EL (cell line): Measurements from ENCODE around the gene PDCD6IP.
"Not testable (repeated sequence)": the region's sequence is repeated elsewhere in the genome, so short reads cannot be mapped to it uniquely, and the experiment has no call there.

Source experiments
- DNase-seq: peaks from one replicate; pipeline ENCODE4 v3.0.0-alpha.2; 2016

Gene PDCD6IP

GRCh38 chr3:33792167-33792892, 6.1 kb upstream of the PDCD6IP start:
- no peak for DNase-seq

- DNase-seq = no peak
Measured at GRCh38 chr3:33795131-33795530, 3.3 kb upstream of the PDCD6IP start.

GRCh38 chr3:33795856-33796536, 2.4 kb upstream of the PDCD6IP start:
- no peak for DNase-seq

GRCh38 chr3:33798113-33798417, 365 bp upstream of the PDCD6IP start:
- DNase-seq = no peak

- no peak for DNase-seq
Measured at GRCh38 chr3:33799202-33799551, 747 bp downstream of the PDCD6IP start.

- no peak for DNase-seq
Measured at GRCh38 chr3:33803252-33803651, 4.8 kb downstream of the PDCD6IP start.

GRCh38 chr3:33803894-33804526, 5.6 kb downstream of the PDCD6IP start:
- no peak for DNase-seq

GRCh38 chr3:33807191-33807590, 8.8 kb downstream of the PDCD6IP start:
- DNase-seq = no peak

- DNase-seq = no peak
Measured at GRCh38 chr3:33808559-33808958, 10.1 kb downstream of the PDCD6IP start.

- DNase-seq = no peak
Measured at GRCh38 chr3:33810545-33810944, 12.1 kb downstream of the PDCD6IP start.

- no peak for DNase-seq
Measured at GRCh38 chr3:33821989-33822388, 23.6 kb downstream of the PDCD6IP start.

GRCh38 chr3:33823821-33824220, 25.4 kb downstream of the PDCD6IP start:
- no peak for DNase-seq

GRCh38 chr3:33825111-33825510, 26.7 kb downstream of the PDCD6IP start:
- DNase-seq = no peak

- DNase-seq = peak; percentile 2
Measured at GRCh38 chr3:33826206-33826605, 27.8 kb downstream of the PDCD6IP start.

- DNase-seq = peak; percentile 53
Measured at GRCh38 chr3:33826688-33827087, 28.3 kb downstream of the PDCD6IP start.

- no peak for DNase-seq
Measured at GRCh38 chr3:33829720-33830119, 31.3 kb downstream of the PDCD6IP start.

GRCh38 chr3:33831053-33831452, 32.6 kb downstream of the PDCD6IP start:
- DNase-seq = peak; percentile 36

- no peak for DNase-seq
Measured at GRCh38 chr3:33833408-33834095, 35.1 kb downstream of the PDCD6IP start.

GRCh38 chr3:33834096-33834453, 35.6 kb downstream of the PDCD6IP start:
- DNase-seq = no peak

GRCh38 chr3:33837182-33837581, 38.8 kb downstream of the PDCD6IP start:
- DNase-seq = not testable (repeated sequence)

- DNase-seq = no peak
Measured at GRCh38 chr3:33839283-33839682, 40.9 kb downstream of the PDCD6IP start.

GRCh38 chr3:33840179-33840578, 41.7 kb downstream of the PDCD6IP start:
- no peak for DNase-seq

GRCh38 chr3:33848624-33849347, 50.4 kb downstream of the PDCD6IP start:
- DNase-seq = no peak
